ENCODE results near the gene TXNDC5.
"Not testable (repeated sequence)": the region's sequence is repeated elsewhere in the genome, so short reads cannot be mapped to it uniquely, and the experiment has no call there.

Gene TXNDC5

GRCh38 chr6:7895125-7895423 lies 15.5 kb downstream of the TXNDC5 start:
- DNase-seq (ENCODE audit: low spot score) = no peak

- DNase-seq (ENCODE audit: low spot score) = no peak
Observed at GRCh38 chr6:7894262-7895124, 16.1 kb downstream of the TXNDC5 start.

GRCh38 chr6:7893342-7893741 lies 17.2 kb downstream of the TXNDC5 start:
- DNase-seq (ENCODE audit: low spot score) = no peak

GRCh38 chr6:7892367-7892766 lies 18.2 kb downstream of the TXNDC5 start:
- not testable (repeated sequence) for DNase-seq (ENCODE audit: low spot score)

DNA sequence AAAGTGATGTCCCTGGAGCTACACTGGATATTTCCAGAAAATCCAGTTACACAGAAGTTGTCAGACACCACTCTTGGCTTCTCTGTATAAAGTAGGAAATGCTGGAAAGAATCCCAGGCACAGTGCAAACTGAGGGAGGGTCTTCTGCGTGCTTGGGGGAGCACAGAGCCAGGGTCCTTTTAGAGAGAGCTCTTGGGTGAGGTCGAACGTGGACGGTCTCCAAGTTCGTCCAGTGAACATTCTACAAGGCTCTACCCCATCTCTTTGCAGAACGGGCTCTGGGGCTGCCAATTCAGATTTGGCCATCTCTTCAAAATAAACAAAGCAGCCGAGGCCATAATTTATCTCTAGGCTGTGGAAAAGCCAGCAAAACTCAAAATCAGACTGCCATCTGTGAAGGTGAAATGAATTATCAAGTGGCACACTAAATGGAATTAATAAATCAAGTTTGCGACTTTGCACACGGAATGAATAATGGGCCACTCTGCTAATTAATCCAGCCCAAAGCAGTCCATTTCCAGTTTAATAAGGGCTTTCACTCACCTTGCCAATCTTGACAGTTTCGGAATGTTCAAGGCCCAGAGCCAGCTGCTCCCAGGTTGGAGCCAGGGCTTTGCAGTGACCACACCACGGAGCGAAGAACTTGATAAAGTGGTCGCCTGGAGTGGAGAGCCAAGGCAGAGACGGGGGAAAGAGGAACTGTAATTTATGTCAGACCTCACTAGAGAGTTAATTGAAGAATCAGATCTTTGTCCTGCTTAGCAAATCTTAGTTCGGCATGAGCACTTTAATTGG lies 19.3 kb downstream of the TXNDC5 start:
- no peak for DNase-seq (ENCODE audit: low spot score)

- DNase-seq (ENCODE audit: low spot score) = no peak
Observed at GRCh38 chr6:7888587-7889357, 21.8 kb downstream of the TXNDC5 start.

DNA sequence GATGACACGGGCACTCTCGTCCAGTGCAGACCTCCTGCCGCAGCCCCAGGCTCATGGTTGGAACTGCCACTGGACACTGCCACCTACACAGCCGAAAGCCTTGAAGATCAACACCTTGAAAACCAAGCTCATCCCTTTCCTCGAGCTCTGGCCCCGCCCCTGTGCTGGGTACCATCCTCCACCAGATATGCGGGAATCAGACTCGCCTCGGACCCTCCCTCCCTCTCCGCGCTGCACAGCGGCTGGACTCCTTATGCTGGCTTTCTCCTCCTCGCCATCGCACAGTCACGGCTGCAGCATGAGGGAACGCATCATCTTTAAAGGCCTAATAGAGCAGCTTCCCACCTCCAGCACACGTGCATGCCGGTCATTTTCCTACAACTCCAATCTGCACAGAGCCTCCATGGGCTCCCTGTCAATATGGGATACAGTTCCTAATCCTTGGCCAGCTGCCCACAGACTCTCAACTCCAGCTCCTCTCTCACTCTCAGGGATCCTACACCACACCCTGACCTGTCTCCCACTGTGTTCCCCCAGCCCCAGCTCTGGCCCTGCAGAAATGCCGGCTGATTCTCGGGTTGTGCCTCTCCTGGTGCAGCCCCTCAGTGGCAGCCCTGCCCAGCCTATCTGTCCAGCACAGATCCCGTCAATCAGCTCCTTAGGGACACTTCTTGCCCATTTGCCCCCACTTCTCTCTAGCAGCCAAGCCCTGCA lies 23.2 kb downstream of the TXNDC5 start:
- no peak for DNase-seq (ENCODE audit: low spot score)

GRCh38 chr6:7886132-7886531 lies 24.5 kb downstream of the TXNDC5 start:
- DNase-seq (ENCODE audit: low spot score) = no peak

DNA sequence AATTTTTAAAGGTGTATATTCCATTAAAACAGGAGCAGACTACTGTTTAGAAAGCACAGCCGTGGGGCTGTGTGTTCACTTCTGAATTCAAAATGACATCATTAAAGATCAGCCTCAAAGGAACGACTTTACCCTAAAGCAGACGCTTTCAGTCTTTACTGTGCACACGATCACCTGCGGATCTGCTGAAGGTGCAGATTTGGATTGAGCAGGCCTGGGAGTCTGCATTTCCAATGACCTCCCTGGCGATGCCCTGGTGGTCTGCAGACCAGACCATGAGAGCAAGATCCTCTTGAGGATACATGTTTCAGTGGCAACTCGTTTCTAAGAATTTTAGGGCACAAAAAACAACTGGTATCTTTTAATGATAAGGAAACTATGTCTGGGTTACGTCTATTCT lies 27.2 kb downstream of the TXNDC5 start:
- DNase-seq (ENCODE audit: low spot score) = no peak

- no peak for DNase-seq (ENCODE audit: low spot score)
Observed at GRCh38 chr6:7882505-7883257, 27.9 kb downstream of the TXNDC5 start.

- no peak for DNase-seq (ENCODE audit: low spot score)
Observed at GRCh38 chr6:7881765-7882500, 28.7 kb downstream of the TXNDC5 start.

DNA sequence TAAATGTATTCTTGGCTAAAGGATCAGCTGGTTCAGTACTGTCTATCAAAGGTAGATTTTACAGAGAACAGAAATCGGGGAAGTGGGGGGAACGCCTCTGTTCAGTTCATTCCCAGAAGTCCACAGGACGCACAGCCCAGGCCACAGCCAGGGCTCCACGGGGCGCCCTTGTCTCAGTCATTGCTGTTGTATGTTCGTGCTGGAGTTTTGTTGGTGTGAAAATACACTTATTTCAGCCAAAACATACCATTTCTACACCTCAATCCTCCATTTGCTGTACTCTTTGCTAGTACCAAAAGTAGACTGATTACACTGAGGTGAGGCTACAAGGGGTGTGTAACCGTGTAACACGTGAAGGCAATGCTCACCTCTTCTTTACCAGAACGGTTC lies 29.9 kb downstream of the TXNDC5 start:
- DNase-seq (ENCODE audit: low spot score) = no peak

DNA sequence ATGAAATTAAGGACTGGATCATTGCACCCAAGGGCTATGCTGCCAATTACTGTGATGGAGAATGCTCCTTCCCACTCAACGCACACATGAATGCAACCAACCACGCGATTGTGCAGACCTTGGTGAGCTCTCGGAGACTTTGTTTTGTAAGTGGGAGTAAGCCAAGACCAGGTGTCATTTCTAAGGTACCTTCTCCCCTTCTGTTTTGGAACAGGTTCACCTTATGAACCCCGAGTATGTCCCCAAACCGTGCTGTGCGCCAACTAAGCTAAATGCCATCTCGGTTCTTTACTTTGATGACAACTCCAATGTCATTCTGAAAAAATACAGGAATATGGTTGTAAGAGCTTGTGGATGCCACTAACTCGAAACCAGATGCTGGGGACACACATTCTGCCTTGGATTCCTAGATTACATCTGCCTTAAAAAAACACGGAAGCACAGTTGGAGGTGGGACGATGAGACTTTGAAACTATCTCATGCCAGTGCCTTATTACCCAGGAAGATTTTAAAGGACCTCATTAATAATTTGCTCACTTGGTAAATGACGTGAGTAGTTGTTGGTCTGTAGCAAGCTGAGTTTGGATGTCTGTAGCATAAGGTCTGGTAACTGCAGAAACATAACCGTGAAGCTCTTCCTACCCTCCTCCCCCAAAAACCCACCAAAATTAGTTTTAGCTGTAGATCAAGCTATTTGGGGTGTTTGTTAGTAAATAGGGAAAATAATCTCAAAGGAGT lies 30.4 kb downstream of the TXNDC5 start:
- no peak for DNase-seq (ENCODE audit: low spot score)

DNA sequence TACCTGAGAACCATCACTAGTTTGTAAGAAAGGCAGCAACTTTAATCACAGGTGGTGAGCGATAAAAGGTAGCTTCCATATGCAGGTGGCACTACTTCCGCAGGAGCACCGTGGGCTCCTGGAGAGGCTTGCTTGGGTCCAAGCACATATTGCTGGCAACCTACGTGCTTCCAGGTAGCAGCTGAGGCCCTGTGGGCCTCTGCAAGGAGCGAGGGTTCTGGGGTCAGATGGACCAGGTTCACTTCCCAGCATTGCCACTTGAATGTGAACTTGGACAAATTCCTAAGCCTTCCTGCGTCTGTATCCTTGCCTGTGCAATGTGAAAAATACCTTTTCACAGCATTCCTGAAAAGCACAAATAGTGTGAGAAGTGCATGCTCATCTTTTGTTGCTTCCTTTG lies 31.0 kb downstream of the TXNDC5 start:
- DNase-seq (ENCODE audit: low spot score) = no peak

- DNase-seq (ENCODE audit: low spot score) = no peak
Observed at GRCh38 chr6:7879043-7879442, 31.5 kb downstream of the TXNDC5 start.

DNA sequence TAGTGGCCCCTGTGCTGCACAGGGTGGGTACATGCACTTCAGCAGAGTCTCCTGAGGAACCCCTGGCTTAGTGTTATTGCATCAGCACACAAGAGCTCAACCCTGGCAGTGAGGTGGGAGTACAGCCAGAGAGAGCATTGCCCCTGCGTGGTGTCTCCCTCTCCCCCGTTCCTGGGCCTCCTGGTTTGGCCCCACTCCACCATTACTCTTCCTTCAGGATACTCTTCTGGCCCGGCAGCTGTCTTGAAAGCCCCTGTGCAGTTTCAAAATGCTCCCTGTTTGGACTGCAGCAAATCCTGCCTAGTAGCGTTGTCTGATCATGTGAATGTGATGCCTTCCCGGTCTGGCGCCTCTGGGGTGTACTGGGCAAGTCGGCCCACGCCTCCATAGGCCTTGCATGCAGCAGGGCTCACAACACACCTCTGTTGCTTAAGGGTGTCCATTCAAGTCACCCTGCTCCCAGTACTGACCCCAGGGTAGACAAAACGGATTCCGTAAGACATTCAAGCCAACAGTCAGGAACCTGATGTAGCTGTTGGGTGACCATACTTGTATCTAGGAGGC lies 32.1 kb downstream of the TXNDC5 start:
- no peak for DNase-seq (ENCODE audit: low spot score)

- DNase-seq (ENCODE audit: low spot score) = no peak
Observed at GRCh38 chr6:7868926-7869325, 41.7 kb downstream of the TXNDC5 start.

GRCh38 chr6:7866526-7866925 lies 44.1 kb downstream of the TXNDC5 start:
- no peak for DNase-seq (ENCODE audit: low spot score)

GRCh38 chr6:7865781-7866180 lies 44.8 kb downstream of the TXNDC5 start:
- DNase-seq (ENCODE audit: low spot score) = no peak

DNA sequence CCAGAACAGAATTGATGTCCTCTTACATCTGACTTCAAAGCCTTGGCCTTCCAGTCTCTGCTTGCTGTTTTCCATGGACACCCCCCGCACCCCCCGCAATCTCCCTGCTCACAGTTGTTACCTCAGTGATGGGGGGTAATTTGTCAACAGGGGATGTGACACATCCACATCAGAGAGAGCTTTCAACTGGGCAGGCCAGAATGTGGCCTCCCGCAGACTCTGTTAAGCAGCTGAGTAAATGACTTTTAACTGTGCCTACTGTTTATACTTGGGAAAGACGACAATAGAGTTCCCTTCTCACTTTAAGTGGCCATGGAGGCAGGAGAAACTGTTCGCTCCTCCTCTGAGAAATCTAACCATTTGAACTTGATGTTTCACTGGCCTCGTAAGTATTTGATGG lies 51.0 kb downstream of the TXNDC5 start:
- no peak for DNase-seq (ENCODE audit: low spot score)

Measured in ecto neural progenitor cell (in vitro differentiated cells).